Measurements from ENCODE around the gene HPGD.

The HPGD gene

DNA sequence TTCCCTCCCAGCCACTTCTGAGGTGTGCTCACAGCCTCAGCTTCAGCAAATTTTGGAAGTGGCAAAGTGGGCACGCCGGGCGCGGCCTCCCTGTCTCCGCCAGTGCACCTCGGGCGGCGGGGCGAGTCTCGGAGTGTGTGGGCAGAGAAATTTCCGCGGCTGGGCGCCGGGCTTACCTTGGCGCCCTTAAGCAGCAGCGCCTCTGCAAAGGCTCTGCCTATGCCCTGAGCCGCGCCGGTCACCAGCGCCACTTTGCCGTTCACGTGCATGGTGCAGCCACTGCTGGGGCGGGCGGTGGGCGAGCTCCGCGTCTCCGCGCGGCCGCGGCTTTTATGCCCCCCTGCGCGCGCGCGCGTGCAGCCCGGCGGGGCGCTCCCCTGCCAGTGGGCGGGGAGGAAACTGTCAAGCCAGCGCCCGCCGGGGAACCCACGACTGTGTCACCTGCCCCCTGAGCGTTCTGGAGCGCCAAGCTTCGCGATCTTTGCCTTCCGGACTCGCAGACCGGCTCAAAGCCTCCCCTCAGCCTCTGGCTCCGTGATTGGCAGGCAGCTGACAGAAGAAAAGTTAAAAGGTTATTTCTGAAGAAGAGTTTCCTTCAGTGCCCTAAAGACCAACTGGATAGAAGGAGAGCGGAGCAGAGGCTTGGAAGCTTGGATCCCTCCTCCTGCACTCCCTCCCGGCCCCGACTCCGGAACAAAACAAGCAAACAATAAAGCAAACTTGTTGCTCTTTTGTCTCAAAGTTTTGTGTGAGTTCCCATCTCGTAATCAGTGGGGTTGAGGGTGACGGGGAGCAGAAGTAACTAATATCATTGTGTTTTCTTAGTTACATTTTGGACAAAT, at the start of gene HPGD:
Gene HPGD (minus strand): TSS at position 306 of the 842 bp plus-strand sequence. CDS start 37 bp downstream, at position 269.
- no peak for DNase-seq (ENCODE audit: low spot score)

GRCh38 chr4:174564529-174564928, 42.2 kb upstream of the HPGD start:
- no peak for DNase-seq (ENCODE audit: low spot score)

DNA sequence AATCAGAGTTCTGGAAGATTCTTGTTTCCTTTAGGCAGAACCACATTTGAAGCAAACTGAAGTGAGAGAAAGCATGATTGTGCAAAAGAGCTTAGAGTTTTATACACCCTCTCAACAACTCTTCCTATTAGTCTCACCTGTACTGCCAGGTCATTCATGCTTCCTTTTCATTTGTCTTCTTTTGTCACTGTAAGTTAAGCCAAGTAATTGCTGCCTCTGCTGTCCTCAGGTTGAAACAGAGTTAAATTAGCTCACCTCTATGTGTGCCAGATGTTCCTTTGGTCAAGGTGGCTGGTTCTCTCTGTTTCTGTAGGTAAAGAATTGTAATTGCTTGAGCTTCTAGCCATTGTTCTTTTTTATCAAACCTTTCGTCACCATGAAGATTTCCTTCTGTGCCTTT, 41.1 kb upstream of the HPGD start:
- DNase-seq (ENCODE audit: low spot score), result no peak

GRCh38 chr4:174561560-174561959, 39.3 kb upstream of the HPGD start:
- no peak for DNase-seq (ENCODE audit: low spot score)

DNA sequence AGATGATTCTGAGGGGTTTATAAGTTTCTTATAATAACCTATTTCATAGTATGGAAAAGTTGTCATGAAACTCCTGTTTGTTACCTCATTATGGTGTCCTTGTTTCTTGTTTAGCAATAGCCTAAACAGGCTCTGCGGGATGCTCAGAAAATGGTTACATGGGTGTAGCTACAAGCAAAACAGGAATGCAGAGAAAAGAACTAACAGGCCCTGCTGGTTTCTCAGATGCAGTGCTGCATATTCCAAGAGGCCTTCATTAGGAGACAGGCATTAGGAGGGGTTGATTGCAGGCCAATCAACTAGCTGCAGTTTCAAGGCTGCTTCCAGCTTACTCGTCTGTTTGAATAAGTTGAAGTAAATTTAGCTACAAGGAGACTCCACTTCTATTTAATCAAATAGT, 37.6 kb upstream of the HPGD start:
- DNase-seq (ENCODE audit: low spot score), result no peak

DNA sequence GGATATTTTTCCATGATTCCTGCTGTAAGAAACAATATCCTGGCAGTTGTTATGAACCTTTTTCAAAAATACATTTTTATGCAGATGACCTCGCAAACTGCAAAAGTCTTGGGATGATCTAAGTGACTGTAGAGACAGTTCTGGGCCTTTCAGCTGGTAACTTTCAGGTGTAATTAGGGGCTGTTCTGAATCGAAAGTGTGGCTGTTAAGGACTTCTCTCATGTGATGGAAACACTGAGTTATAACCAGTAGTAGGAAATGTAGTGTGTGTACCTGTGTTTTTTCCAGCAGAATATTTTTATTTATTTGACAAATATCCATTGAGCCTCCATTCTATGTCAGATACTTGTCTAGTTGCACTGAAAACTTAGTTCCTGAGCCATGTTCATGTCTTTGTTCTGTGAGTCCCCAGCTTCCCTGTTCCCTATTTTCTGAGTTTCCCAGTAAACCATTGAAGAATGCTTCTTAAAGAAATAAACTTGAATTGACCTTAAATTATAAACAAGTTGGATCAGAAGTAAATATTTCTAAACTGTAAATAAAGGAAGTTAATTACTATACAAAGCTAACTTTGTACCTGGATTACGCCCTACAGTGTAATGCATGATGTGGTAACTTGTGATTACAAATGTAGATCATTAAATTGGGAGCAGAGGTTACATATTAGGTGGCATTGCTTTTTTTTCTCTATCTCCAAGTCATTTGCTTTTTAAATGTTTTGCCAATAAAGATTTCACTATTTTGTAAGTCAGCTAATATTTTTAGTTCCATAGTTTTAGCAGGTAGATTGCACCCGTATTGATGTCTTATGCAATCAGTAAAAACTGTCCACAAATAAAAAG, 33.7 kb upstream of the HPGD start:
- no peak for DNase-seq (ENCODE audit: low spot score)

DNA sequence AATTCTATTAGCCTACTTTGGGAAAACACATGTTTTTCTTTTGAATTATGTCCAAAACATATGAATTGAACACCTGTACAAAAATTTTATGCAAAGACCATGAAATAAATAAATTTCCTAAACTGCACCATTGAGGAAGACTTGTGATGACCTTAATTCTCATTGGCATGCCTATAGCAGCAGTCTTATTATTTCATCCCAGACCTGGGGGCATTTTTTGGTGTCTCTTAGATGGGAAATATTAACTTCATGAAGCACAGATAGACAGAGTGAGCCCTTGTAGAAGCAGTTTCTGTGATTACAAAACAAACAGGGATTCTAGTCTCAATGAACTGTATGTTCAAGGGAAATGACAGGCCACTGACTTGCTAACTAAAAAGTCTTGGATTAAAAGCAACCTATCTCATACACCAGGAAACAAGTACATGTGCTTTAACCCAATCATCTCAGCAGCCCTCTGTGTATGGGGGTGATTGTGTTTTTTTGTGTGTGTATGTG, 32.0 kb upstream of the HPGD start:
- no peak for DNase-seq (ENCODE audit: low spot score)

- DNase-seq (ENCODE audit: low spot score), result no peak
These were observed 31.5 kb upstream of the HPGD start for GRCh38 chr4:174553828-174554227.

DNA sequence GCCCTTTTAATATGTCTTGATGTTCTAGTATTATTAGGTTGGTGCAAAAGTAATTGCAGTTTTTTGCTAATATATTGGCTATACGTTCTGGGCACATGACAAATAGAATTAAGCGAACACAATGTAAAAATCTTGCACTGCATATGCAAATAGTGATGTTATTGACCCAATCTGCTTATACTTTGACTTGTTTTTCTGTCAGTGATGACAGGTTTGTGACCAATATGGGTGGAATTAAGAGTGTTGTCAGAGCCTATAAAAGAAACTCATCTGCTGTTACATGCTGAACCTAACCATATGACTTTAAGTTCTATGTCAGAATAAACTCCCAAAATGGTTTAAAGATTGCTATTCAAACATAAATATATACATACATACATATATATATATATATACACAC, 30.7 kb upstream of the HPGD start:
- no peak for DNase-seq (ENCODE audit: low spot score)

GRCh38 chr4:174550541-174550940, 28.3 kb upstream of the HPGD start:
- DNase-seq (ENCODE audit: low spot score), result no peak

- DNase-seq (ENCODE audit: low spot score), result no peak
These were observed 27.4 kb upstream of the HPGD start for GRCh38 chr4:174549721-174550120.

- no peak for DNase-seq (ENCODE audit: low spot score)
These were observed 23.0 kb upstream of the HPGD start for GRCh38 chr4:174545268-174545667.

GRCh38 chr4:174544496-174544895, 22.2 kb upstream of the HPGD start:
- DNase-seq (ENCODE audit: low spot score), result no peak

GRCh38 chr4:174540175-174540574, 17.9 kb upstream of the HPGD start:
- no peak for DNase-seq (ENCODE audit: low spot score)

DNA sequence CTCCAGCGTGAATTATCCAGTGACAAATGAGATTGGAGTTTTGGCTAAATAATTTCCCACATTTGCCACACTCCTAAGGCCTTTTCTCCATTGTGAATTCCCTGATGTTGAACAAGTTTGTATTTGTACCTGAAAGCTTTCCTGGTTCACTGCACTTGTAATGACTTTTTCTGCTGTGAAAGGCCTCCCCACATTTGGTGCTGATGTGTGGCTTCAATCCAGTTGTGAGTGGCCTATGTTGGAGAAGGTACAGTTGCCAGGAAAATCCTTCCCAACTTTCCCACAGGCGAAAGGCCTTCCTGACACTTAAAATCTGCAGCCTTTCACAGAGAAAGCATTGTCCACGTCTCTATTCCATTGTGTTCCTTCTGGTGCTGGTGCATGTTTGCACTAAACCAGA, 17.3 kb upstream of the HPGD start:
- no peak for DNase-seq (ENCODE audit: low spot score)

- no peak for DNase-seq (ENCODE audit: low spot score)
These were observed 16.6 kb upstream of the HPGD start for GRCh38 chr4:174538876-174539250.

GRCh38 chr4:174538123-174538875, 16.0 kb upstream of the HPGD start:
- DNase-seq (ENCODE audit: low spot score), result no peak

GRCh38 chr4:174537634-174538033, 15.3 kb upstream of the HPGD start:
- DNase-seq (ENCODE audit: low spot score), result no peak

GRCh38 chr4:174534461-174534860, 12.2 kb upstream of the HPGD start:
- DNase-seq (ENCODE audit: low spot score), result no peak

- DNase-seq (ENCODE audit: low spot score), result no peak
These were observed 10.2 kb upstream of the HPGD start for GRCh38 chr4:174532445-174532844.

DNA sequence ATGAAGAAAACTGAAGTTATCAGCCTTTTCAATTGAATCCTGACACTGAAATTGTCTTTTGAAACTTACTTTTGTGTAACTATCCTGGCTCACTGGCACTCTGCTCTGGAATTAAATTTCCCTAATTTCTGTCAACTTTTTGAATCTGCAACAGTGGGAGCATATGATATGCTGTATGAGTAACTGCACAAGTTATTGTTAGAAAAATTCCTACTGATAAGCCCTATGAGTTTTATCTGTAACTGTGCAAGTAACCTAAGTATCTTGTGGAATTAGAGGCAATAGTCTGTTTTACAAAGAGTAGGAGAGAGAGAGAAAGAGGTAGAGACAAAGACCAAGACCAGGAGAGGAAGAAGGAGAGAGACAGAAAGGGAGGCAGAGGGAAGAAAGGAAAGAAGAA, 9.2 kb upstream of the HPGD start:
- no peak for DNase-seq (ENCODE audit: low spot score)

- no peak for DNase-seq (ENCODE audit: low spot score)
These were observed 5.9 kb upstream of the HPGD start for GRCh38 chr4:174528226-174528625.

All from globus pallidus (tissue), 1 donor.